ENCODE data around the gene ACSF3. TPM values are rescaled to one million over a fixed set of nuclear protein-coding genes. Genes with fewer than 3 reads are reported as not detected.

The ACSF3 gene
- total RNA-seq, 6 donors from 2014 or later = 30.2 to 97.4 (median 35.3) TPM

Other genes starting within 250 kb of the ACSF3 start
- 100 to 1,000 TPM in 1 of 6 donors, 10 to 100 TPM in 5; 24.8 to 140 (median 45.6) TPM for gene GALNS, start 236.9 kb upstream of the ACSF3 start, total RNA-seq
- gene TRAPPC2L, start 236.7 kb upstream of the ACSF3 start, total RNA-seq = 10 to 100 TPM; 10.9 to 62.5 (median 32.4) TPM
- gene PABPN1L, start 227.2 kb upstream of the ACSF3 start, total RNA-seq = under 1 TPM in 1 of 6 donors, not detected in 5; 0.20 TPM
- 10 to 100 TPM in 4 of 6 donors, 1 to 10 TPM in 2; 2.7 to 33.5 (median 15.2) TPM for gene CBFA2T3, start 116.6 kb upstream of the ACSF3 start, total RNA-seq
- gene CDH15, start 77.9 kb downstream of the ACSF3 start, total RNA-seq = 1 to 10 TPM in 3 of 6 donors, under 1 TPM in 3; 0.39 to 4.2 (median 1.2) TPM
- 100 to 1,000 TPM in 4 of 6 donors, 10 to 100 TPM in 2; 71.0 to 320 (median 174) TPM for gene SLC22A31, start 106.7 kb downstream of the ACSF3 start, total RNA-seq
- gene ZNF778, start 123.9 kb downstream of the ACSF3 start, total RNA-seq = 10 to 100 TPM; 12.3 to 50.1 (median 17.7) TPM

Data from upper lobe of left lung (tissue), 6 donors.